IPS-18a (cell line): Measurements from ENCODE around the gene LIN28A.

ENCODE experiments used
- H3K27ac ChIP-seq: one replicate; pipeline ENCODE4 v1.5.1; 2013; ENCODE audit warnings: low read length
- H3K27me3 ChIP-seq: one replicate; pipeline ENCODE4 v1.6.1; 2013; ENCODE audit warnings: mild to moderate bottlenecking, low read length; ENCODE audit not compliant: control insufficient read depth, insufficient read depth
- H3K36me3 ChIP-seq: one replicate; pipeline ENCODE4 v1.6.1; 2013; ENCODE audit warnings: low read depth, low read length; ENCODE audit not compliant: control insufficient read depth
- H3K4me1 ChIP-seq: one replicate; pipeline ENCODE4 v1.6.1; 2013; ENCODE audit warnings: low read depth, low read length; ENCODE audit not compliant: control insufficient read depth
- H3K4me3 ChIP-seq: one replicate; pipeline ENCODE4 v1.5.1; 2013; ENCODE audit warnings: low read length
- H3K9ac ChIP-seq: one replicate; pipeline ENCODE4 v1.6.1; 2013; ENCODE audit warnings: mild to moderate bottlenecking, low read length, moderate library complexity
- H3K9me3 ChIP-seq: one replicate; pipeline ENCODE4 v1.6.1; 2013; ENCODE audit warnings: low read depth, low read length; ENCODE audit not compliant: control insufficient read depth

LIN28A gene

GRCh38 chr1:26413031-26413430, 2.4 kb downstream of the LIN28A start:
- Histone ChIP-seq H3K9me3 (no peaks in the 10 kb centered on the region), H3K9ac (peak overlapping the region; percentile 96), H3K27me3 (no peaks in the 10 kb centered on the region), H3K36me3 (peaks cover 53% of the 10 kb centered on the region), H3K4me3 (peak overlapping the region; percentile 89), H3K27ac (peak overlapping the region; percentile 18), H3K4me1 (peaks cover 51% of the 10 kb centered on the region)

GRCh38 chr1:26417111-26417759, 6.6 kb downstream of the LIN28A start:
- H3K9ac ChIP-seq: peak overlapping the region; percentile 79
- no peaks in the 10 kb centered on the region for H3K27me3 ChIP-seq
- peak overlapping the region; percentile 35 for H3K27ac ChIP-seq
- no peaks in the 10 kb centered on the region for H3K9me3 ChIP-seq
- H3K4me1 ChIP-seq: peaks cover 67% of the 10 kb centered on the region
- peak overlapping the region; percentile 56 for H3K4me3 ChIP-seq
- peaks cover 78% of the 10 kb centered on the region for H3K36me3 ChIP-seq

GRCh38 chr1:26418865-26419349, 8.3 kb downstream of the LIN28A start:
- Histone ChIP-seq H3K9ac (peak overlapping the region; percentile 79), H3K9me3 (no peaks in the 10 kb centered on the region), H3K36me3 (peaks cover 73% of the 10 kb centered on the region), H3K4me1 (peaks cover 62% of the 10 kb centered on the region), H3K27ac (peak overlapping the region; percentile 89), H3K27me3 (no peaks in the 10 kb centered on the region), H3K4me3 (peak overlapping the region; percentile 65)

- no peaks in the 10 kb centered on the region for H3K27me3 ChIP-seq
- H3K4me3 ChIP-seq: peak overlapping the region; percentile 65
- peak overlapping the region; percentile 89 for H3K27ac ChIP-seq
- H3K9me3 ChIP-seq: no peaks in the 10 kb centered on the region
- peaks cover 56% of the 10 kb centered on the region for H3K4me1 ChIP-seq
- H3K9ac ChIP-seq: peak overlapping the region; percentile 71
- peaks cover 68% of the 10 kb centered on the region for H3K36me3 ChIP-seq
Measured at GRCh38 chr1:26419494-26419893, 8.9 kb downstream of the LIN28A start.

GRCh38 chr1:26429721-26430120, 19.1 kb downstream of the LIN28A start:
- H3K9ac ChIP-seq: no peak overlapping the region
- peak overlapping the region; percentile 60 for H3K27ac ChIP-seq
- no peaks in the 10 kb centered on the region for H3K27me3 ChIP-seq
- peak overlapping the region; percentile 24 for H3K4me3 ChIP-seq
- H3K9me3 ChIP-seq: no peaks in the 10 kb centered on the region
- peaks cover 53% of the 10 kb centered on the region for H3K36me3 ChIP-seq
- H3K4me1 ChIP-seq: peaks cover 27% of the 10 kb centered on the region

- no peaks in the 10 kb centered on the region for H3K9me3 ChIP-seq
- peaks cover 26% of the 10 kb centered on the region for H3K4me1 ChIP-seq
- peak within 1 kb of the TSS; percentile 77 for H3K9ac ChIP-seq
- H3K4me3 ChIP-seq: peak within 1 kb of the TSS; percentile 90
- peak within 1 kb of the TSS; percentile 79 for H3K27ac ChIP-seq
- H3K36me3 ChIP-seq: peaks cover 35% of the 10 kb centered on the region
- no peaks in the 10 kb centered on the region for H3K27me3 ChIP-seq
Measured at GRCh38 chr1:26431979-26432695, 21.5 kb downstream of the LIN28A start, which contains the start of gene DHDDS. DHDDS (plus strand) TSS chr1:26432321; CDS start chr1:26432946, 625 bp downstream.

- Histone ChIP-seq H3K27me3 (no peaks in the 10 kb centered on the region), H3K4me1 (peaks cover 20% of the 10 kb centered on the region), H3K4me3 (peak overlapping the region; percentile 90), H3K9ac (peak overlapping the region; percentile 77), H3K36me3 (peaks cover 30% of the 10 kb centered on the region), H3K27ac (peak overlapping the region; percentile 43), H3K9me3 (no peaks in the 10 kb centered on the region)
Measured at GRCh38 chr1:26432793-26433192, 22.2 kb downstream of the LIN28A start.

GRCh38 chr1:26434161-26434752, 23.6 kb downstream of the LIN28A start:
- H3K27me3 ChIP-seq: no peaks in the 10 kb centered on the region
- no peak overlapping the region for H3K27ac ChIP-seq
- no peak overlapping the region for H3K9ac ChIP-seq
- peaks cover 34% of the 10 kb centered on the region for H3K36me3 ChIP-seq
- H3K4me3 ChIP-seq: no peak overlapping the region
- H3K9me3 ChIP-seq: no peaks in the 10 kb centered on the region
- H3K4me1 ChIP-seq: peaks cover 16% of the 10 kb centered on the region

- Histone ChIP-seq H3K27ac (no peak overlapping the region), H3K36me3 (peaks cover 41% of the 10 kb centered on the region), H3K9ac (no peak overlapping the region), H3K4me3 (no peak overlapping the region), H3K9me3 (no peaks in the 10 kb centered on the region), H3K27me3 (no peaks in the 10 kb centered on the region), H3K4me1 (no peaks in the 10 kb centered on the region)
Measured at GRCh38 chr1:26438041-26438440, 27.4 kb downstream of the LIN28A start.

- H3K36me3 ChIP-seq: peaks cover 60% of the 10 kb centered on the region
Measured at GRCh38 chr1:26440259-26440658, 29.6 kb downstream of the LIN28A start.

GRCh38 chr1:26449868-26450267, 39.3 kb downstream of the LIN28A start:
- H3K27ac ChIP-seq: no peak overlapping the region
- peaks cover 41% of the 10 kb centered on the region for H3K36me3 ChIP-seq
- no peaks in the 10 kb centered on the region for H3K27me3 ChIP-seq
- H3K4me1 ChIP-seq: no peaks in the 10 kb centered on the region
- no peak overlapping the region for H3K4me3 ChIP-seq
- H3K9ac ChIP-seq: no peak overlapping the region
- no peaks in the 10 kb centered on the region for H3K9me3 ChIP-seq

More at GRCh38 chr1:26440259-26440658, 29.6 kb downstream of the LIN28A start:
- no peak overlapping the region for H3K9ac ChIP-seq
- no peaks in the 10 kb centered on the region for H3K4me1 ChIP-seq
- H3K27me3 ChIP-seq: no peaks in the 10 kb centered on the region
- H3K4me3 ChIP-seq: no peak overlapping the region
- H3K9me3 ChIP-seq: no peaks in the 10 kb centered on the region
- no peak overlapping the region for H3K27ac ChIP-seq
